IPS-15b (cell line): ENCODE measurements around the gene CA9.

ENCODE experiments used
- H3K27me3 ChIP-seq: one replicate; pipeline ENCODE4 v1.6.1; 2013; ENCODE audit warnings: low read length; ENCODE audit not compliant: control insufficient read depth, insufficient read depth
- H3K36me3 ChIP-seq: one replicate; pipeline ENCODE4 v1.6.1; 2013; ENCODE audit warnings: low read length; ENCODE audit not compliant: control insufficient read depth, insufficient read depth
- H3K4me1 ChIP-seq: one replicate; pipeline ENCODE4 v1.6.1; 2013; ENCODE audit warnings: mild to moderate bottlenecking, low read length; ENCODE audit not compliant: control insufficient read depth, insufficient read depth
- H3K4me3 ChIP-seq: one replicate; pipeline ENCODE4 v1.5.1; 2013; ENCODE audit warnings: low read depth, low read length
- H3K9ac ChIP-seq: one replicate; pipeline ENCODE4 v1.6.1; 2013; ENCODE audit warnings: low read depth, mild to moderate bottlenecking, low read length
- H3K9me3 ChIP-seq: one replicate; pipeline ENCODE4 v1.6.1; 2013; ENCODE audit warnings: mild to moderate bottlenecking, low read length; ENCODE audit not compliant: control insufficient read depth, insufficient read depth

CA9 gene

GRCh38 chr9:35714579-35715252 lies 41.0 kb downstream of the CA9 start:
- Histone ChIP-seq H3K27me3 (no peaks in the 10 kb centered on the region), H3K4me1 (no peaks in the 10 kb centered on the region), H3K4me3 (no peak overlapping the region), H3K9me3 (no peaks in the 10 kb centered on the region), H3K36me3 (peaks cover 76% of the 10 kb centered on the region), H3K9ac (no peak overlapping the region)

DNA sequence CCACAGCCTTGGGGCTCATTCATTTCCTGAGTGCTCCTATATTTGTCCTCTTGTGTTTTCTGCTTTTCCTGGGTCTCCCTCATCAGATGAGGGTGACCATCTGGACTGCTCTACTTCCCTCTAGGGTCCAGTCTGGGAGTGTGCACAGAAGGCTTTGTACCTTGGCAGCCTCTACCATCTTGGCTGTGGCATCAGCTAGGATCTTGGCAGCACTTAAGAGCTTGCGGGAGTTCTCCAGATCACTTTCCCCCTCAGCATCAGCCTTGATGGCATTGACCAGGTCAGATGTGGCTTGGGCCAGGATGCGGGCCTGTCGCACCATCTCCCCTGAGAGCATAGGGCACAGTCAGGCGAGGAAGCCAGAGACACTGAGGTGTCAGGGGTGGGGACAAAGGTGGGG lies 42.5 kb downstream of the CA9 start:
- H3K4me3 ChIP-seq: no peak overlapping the region
- H3K9me3 ChIP-seq: no peaks in the 10 kb centered on the region
- no peaks in the 10 kb centered on the region for H3K4me1 ChIP-seq
- no peak overlapping the region for H3K9ac ChIP-seq
- no peaks in the 10 kb centered on the region for H3K27me3 ChIP-seq
- peaks cover 77% of the 10 kb centered on the region for H3K36me3 ChIP-seq

DNA sequence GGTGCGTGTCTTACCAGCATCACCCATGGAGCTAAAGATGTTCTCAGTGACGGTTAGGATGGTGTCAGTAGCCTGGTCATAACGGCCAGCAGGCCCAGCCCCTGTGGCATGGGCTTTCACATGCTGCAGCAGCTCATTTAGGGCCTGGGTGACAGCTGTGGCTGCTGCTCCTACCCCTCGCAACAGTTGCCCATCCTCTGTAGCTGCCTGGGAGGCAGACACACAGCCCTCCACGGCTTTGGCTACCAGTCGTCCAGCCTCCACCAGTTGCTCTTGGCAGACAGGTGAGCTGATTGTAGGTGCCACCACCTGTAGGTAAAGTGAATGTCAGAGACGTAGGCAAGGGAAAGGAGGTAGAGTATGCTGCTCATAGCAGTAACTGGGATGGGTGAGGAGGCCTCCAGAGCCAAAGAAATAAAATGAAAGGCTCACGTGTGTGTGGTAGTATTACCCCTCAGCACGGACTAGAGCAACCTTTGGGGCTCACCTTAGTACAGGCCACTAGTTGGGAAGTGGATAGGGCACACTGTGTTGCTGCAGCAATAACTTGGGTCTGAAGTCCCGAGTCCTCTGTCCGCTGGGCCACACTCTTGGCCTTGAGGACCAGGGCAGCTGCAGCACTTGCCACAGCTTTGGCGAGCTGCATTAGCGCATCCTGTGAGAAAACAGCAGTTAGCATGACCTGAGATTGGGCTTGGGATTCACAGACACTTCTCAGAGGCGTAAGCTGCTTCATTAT lies 43.6 kb downstream of the CA9 start:
- Histone ChIP-seq H3K4me3 (no peak overlapping the region), H3K9ac (no peak overlapping the region), H3K9me3 (no peaks in the 10 kb centered on the region), H3K27me3 (no peaks in the 10 kb centered on the region), H3K36me3 (peaks cover 81% of the 10 kb centered on the region), H3K4me1 (no peaks in the 10 kb centered on the region)

DNA sequence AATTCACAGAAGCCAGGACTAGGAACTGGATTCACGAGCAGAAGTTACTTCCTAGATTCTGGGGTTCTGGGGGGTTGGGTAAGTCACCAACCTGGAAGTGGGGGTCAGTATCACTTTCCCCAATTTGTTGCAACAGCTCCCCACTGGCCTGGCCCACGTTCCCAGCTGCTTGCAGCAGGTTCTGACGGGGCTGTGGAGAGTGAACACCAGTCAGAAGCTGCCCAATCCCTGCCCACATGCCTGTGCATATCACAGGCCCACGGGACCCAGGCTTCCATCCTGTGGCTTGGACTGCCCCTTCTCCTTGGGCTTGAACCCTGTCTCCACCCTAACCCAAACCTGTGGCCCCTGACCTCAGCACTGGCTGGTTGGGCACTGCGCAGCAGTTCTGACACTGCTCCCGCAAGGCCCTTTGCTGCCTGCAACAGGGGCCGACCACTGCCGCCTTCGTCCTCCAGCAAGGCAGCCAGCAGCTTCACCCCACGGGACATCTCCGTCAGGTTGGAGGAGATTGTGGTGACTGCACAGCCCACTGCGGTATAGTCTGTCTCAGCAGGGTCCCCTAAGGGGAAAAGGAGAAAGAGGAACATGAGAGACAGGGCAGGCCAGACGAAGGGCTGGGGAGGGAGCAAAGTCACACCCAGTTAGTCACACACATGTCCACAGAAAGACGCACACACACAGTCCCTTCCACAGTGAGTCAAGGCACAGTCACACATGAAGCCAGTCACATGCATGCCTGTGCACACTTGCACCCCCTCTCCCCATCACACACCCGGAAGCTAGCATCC lies 45.2 kb downstream of the CA9 start:
- Histone ChIP-seq H3K9ac (no peak overlapping the region), H3K4me3 (no peak overlapping the region), H3K36me3 (peaks cover 79% of the 10 kb centered on the region), H3K27me3 (no peaks in the 10 kb centered on the region), H3K9me3 (no peaks in the 10 kb centered on the region), H3K4me1 (no peaks in the 10 kb centered on the region)

GRCh38 chr9:35719546-35719945 lies 45.8 kb downstream of the CA9 start:
- Histone ChIP-seq H3K27me3 (no peaks in the 10 kb centered on the region), H3K36me3 (peaks cover 79% of the 10 kb centered on the region), H3K9me3 (no peaks in the 10 kb centered on the region), H3K4me1 (no peaks in the 10 kb centered on the region), H3K9ac (no peak overlapping the region), H3K4me3 (no peak overlapping the region)

GRCh38 chr9:35723426-35723825 lies 49.7 kb downstream of the CA9 start:
- no peak overlapping the region for H3K4me3 ChIP-seq
- H3K36me3 ChIP-seq: peaks cover 61% of the 10 kb centered on the region
- H3K9ac ChIP-seq: no peak overlapping the region
- peaks cover 16% of the 10 kb centered on the region for H3K4me1 ChIP-seq
- H3K9me3 ChIP-seq: no peaks in the 10 kb centered on the region
- H3K27me3 ChIP-seq: no peaks in the 10 kb centered on the region

GRCh38 chr9:35723908-35724307 lies 50.2 kb downstream of the CA9 start:
- Histone ChIP-seq H3K4me1 (peaks cover 21% of the 10 kb centered on the region), H3K36me3 (peaks cover 56% of the 10 kb centered on the region), H3K9ac (no peak overlapping the region), H3K27me3 (no peaks in the 10 kb centered on the region), H3K4me3 (no peak overlapping the region), H3K9me3 (no peaks in the 10 kb centered on the region)

DNA sequence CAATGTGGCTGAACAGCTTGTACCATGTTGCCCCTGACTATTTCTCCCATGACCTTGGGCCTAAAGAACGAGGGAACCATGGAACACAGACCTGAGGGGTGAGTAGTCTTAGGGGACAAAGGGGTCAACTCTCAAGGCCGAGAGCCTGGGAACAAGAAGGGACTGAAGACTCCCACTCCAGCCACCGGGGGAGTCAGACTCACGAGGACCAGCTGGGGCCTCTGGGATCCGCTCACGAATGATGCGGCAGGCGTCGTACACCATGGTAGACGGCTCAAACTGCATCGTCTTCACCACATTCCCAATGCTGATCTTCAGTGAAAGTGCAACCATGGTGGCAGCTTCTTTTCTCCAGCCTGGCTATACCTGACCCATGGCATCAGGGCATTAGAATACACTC lies 51.6 kb downstream of the CA9 start:
- H3K9ac ChIP-seq: no peak overlapping the region
- H3K27me3 ChIP-seq: no peaks in the 10 kb centered on the region
- H3K9me3 ChIP-seq: no peaks in the 10 kb centered on the region
- peaks cover 42% of the 10 kb centered on the region for H3K36me3 ChIP-seq
- H3K4me3 ChIP-seq: no peak overlapping the region
- H3K4me1 ChIP-seq: peaks cover 31% of the 10 kb centered on the region

- H3K4me1 ChIP-seq: peaks cover 34% of the 10 kb centered on the region
- no peak overlapping the region for H3K9ac ChIP-seq
- peaks cover 29% of the 10 kb centered on the region for H3K36me3 ChIP-seq
- H3K9me3 ChIP-seq: no peaks in the 10 kb centered on the region
- H3K4me3 ChIP-seq: no peak overlapping the region
- no peaks in the 10 kb centered on the region for H3K27me3 ChIP-seq
These were observed 53.2 kb downstream of the CA9 start for GRCh38 chr9:35726931-35727330.

DNA sequence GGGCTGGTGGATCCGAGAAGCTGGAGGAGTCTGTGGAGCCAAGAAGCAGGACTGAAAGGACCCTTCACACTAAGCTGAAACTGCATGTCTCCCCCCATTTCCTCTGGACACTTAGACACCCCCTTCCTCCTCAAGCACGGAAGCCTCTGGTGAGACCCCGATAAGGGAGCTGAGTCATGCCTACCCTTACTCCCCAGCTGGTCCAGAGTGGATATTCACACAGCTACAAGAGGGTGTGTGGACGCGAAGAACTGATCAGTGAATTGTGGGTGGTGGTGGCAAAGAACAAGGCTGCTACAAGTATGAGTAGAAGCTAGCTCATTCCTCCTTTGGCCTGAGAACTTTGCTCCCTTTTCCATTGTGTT lies 53.9 kb downstream of the CA9 start:
- Histone ChIP-seq H3K27me3 (no peaks in the 10 kb centered on the region), H3K9me3 (no peaks in the 10 kb centered on the region), H3K9ac (peak overlapping the region; percentile 27), H3K4me1 (peaks cover 34% of the 10 kb centered on the region), H3K36me3 (peaks cover 22% of the 10 kb centered on the region), H3K4me3 (peak overlapping the region; percentile 52)

GRCh38 chr9:35728041-35728971 lies 54.6 kb downstream of the CA9 start:
- Histone ChIP-seq H3K9me3 (no peaks in the 10 kb centered on the region), H3K4me1 (peaks cover 34% of the 10 kb centered on the region), H3K9ac (no peak overlapping the region), H3K36me3 (peaks cover 19% of the 10 kb centered on the region), H3K4me3 (peak overlapping the region; percentile 52), H3K27me3 (no peaks in the 10 kb centered on the region)
